NCI-H510A treated with DMSO at 0.1 percent for 48 hours (cell line): ENCODE measurements around the gene RDH14.

Experiments used
- DNase-seq: peaks from one replicate; lab custom pipeline; 2025; lab: John Stamatoyannopoulos, UW

RDH14 gene

DNA sequence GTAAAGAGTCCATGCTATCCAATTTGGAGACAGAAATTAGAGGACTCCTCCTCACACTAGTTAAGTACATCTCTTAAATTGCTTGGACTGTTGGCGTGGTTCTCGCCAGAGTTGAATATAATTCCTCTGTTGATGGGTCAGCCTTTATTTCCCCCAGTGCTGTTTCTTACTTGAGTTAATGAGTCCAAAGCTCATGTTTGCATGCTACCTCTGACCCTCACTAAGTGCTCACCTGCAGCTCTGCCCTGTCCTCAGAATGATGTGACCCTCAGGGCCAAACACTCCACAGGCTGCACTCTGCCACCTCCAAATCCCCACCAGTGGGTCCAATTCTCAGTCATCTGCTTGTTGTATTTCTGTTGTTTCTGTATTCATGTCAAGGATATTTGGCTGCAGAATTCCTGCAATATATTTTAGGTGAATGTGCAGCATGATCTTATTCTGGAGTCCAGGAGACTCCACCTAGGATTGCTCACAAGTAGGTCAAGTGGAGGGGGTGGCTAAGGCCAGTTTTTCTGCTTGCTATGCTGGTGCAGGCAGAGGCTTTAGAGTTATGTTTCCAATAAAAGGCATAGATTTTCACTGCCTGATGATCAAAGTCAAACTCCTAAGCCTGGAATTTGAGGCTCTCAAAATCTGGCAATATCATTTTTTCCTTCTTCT, 37.8 kb downstream of the RDH14 start:
- DNase-seq = peak; percentile 21

GRCh38 chr2:18520451-18521425, 39.7 kb downstream of the RDH14 start:
- peak; percentile 97 for DNase-seq

DNA sequence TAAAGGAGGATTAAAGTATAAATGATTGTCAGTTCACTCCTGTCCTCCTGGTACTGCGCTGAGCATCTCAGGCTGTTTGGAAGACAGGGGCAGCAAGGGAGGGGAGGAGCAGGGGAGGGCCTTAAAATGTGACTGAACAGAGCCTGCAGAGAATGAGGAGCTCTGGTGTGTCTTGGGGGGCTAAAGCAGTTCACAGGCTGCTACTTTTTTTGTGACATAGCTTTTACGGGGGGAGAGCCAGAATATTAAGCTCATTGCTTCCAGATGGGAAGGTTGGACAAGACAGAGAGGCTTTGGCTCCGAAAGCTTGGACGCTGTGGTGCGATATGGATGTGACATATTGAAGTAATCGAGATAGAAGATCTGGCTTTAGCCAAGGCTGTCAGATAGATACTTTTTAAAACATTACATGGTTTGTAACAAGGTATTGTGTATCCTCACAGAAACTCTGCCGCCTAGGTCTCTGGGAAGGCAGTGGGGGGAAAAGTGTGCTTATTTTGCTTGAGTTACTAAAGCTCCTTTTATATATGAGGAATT, 40.5 kb downstream of the RDH14 start:
- no peak for DNase-seq

DNA sequence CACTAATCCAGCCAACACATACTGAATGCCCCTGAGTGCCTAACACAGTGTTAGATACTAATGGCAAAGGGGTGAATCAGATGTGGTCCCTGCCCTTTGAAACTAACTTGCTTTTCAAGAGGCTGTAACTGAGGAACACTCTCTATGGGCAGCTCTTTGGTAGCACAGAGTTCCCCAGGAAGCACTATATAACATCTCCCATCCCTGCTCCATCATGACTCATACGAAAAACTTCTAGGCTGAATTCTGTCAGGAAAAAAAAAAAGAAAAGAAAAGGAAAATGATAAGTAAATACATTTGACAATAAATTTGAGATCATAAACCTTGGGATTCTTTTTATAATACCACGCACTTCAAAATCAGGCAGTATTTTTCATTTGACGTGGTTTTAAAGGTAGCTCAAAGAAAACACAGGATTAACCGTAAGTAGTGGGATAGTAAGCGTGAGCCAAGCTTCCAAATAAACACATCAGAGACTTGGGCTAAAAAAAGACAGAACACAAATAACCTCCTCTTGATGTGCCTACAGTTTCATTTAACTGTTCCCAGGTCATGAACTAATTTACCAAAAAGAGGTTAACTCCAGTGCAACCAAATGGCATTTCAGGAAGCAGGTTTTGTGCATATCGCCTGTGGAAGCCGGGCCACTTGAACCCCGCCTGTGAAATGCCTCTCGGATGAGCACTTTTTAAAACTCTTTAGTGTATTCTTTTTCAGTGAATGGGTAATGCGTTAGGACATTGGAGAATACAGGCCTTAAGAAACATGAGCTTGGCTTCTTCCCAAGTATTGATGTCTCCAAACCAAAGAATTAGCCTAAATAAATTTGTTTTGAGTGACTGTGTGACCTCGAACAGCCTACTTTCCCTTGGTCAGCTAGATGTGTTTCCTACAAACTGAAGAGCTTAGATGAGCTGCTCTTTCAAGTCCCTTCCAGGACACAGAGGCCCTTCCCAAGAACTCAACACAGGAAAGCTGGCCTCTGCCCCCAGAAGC, 42.0 kb downstream of the RDH14 start:
- no peak for DNase-seq

DNA sequence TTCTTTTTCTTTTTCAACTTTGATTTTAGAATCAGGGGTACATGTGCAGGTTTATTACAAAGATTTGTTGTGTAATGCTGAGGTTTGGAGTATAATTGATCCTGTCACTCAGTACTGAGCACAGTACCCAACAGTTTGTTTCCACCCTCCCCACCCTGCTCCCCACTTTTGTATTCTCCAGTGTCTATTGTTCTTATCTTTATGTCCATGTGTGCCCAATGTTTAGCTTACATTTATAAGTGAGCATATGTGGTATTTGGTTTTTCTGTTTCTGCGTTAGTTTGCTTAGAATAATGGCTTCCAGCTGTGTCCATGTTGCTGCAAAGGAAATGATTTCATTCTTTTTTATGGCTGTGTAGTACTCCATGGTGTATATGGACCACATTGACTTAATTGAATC, 43.1 kb downstream of the RDH14 start:
- DNase-seq = no peak

GRCh38 chr2:18516112-18516511, 44.3 kb downstream of the RDH14 start:
- DNase-seq = no peak

GRCh38 chr2:18514526-18515461, 45.7 kb downstream of the RDH14 start:
- DNase-seq = no peak

- DNase-seq = no peak
These were observed 49.7 kb downstream of the RDH14 start for GRCh38 chr2:18510775-18511174.

GRCh38 chr2:18506883-18507509, 53.5 kb downstream of the RDH14 start:
- DNase-seq = no peak

- no peak for DNase-seq
These were observed 54.6 kb downstream of the RDH14 start for GRCh38 chr2:18505703-18506341.
